Measurements from ENCODE around the gene AKAP6.

DNA sequence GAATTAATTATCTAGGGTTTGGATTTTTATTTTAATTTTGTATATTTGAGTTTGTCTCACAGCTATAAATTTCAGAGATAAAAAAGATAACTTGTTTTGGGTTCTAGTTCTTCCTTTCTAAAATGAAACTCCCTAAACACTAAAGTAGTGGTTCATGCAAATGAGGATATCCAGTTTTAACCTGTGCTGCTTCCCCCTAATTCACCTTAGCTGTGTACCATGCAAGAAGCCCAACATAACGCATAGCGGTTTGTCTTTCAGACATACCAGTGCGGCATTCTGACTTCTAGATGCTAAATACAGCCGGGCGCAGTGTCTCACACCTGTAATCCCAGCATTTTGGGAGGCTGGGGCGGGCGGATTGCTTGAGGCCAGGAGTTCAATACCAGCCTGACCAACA, 320.9 kb downstream of the AKAP6 start:
- TF ChIP-seq, protein P1, sequence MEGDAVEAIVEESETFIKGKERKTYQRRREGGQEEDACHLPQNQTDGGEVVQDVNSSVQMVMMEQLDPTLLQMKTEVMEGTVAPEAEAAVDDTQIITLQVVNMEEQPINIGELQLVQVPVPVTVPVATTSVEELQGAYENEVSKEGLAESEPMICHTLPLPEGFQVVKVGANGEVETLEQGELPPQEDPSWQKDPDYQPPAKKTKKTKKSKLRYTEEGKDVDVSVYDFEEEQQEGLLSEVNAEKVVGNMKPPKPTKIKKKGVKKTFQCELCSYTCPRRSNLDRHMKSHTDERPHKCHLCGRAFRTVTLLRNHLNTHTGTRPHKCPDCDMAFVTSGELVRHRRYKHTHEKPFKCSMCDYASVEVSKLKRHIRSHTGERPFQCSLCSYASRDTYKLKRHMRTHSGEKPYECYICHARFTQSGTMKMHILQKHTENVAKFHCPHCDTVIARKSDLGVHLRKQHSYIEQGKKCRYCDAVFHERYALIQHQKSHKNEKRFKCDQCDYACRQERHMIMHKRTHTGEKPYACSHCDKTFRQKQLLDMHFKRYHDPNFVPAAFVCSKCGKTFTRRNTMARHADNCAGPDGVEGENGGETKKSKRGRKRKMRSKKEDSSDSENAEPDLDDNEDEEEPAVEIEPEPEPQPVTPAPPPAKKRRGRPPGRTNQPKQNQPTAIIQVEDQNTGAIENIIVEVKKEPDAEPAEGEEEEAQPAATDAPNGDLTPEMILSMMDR (IDR thresholded peaks at IDR 0.05), result no peak
- TF ChIP-seq POLR2A (IDR thresholded peaks at IDR 0.05), result no peak

Measured in adrenal gland (tissue), 5 donors.